HEK293T (cell line): ENCODE measurements around the gene HLA-DMB.
"Not testable (repeated sequence)": the region's sequence is repeated elsewhere in the genome, so short reads cannot be mapped to it uniquely, and the experiment has no call there.

Experiments used
- CTCF ChIA-PET: fragments of 350-600 bp; formaldehyde crosslinking; extraction: SDS; loops from one replicate; lab custom pipeline; 2021; ENCODE audit warnings: antibody characterized with exemption, inconsistent platforms; lab: Yijun Ruan, JAX
- POLR2A ChIA-PET: fragments of 350-600 bp; formaldehyde crosslinking; extraction: SDS; loops from one replicate; lab custom pipeline; 2020; ENCODE audit warnings: antibody characterized with exemption, inconsistent platforms; lab: Yijun Ruan, JAX
- DNase-seq: peaks from one replicate; pipeline ENCODE4 v3.0.0; 2012; ENCODE audit warnings: mixed read lengths; ENCODE audit errors: extremely low spot score
- ARNT ChIP-seq: fragments of 450-650 bp; IDR thresholded peaks from 2 replicates; pipeline ENCODE4 v1.6.1; 2017; ENCODE audit warnings: mild to moderate bottlenecking
- BHLHE40 ChIP-seq: fragments of 450-650 bp; IDR thresholded peaks from 2 replicates; pipeline ENCODE4 v1.6.1; 2016; ENCODE audit warnings: mild to moderate bottlenecking, moderate library complexity, borderline replicate concordance
- CTBP1 ChIP-seq: fragments of 450-650 bp; IDR thresholded peaks from 2 replicates; pipeline ENCODE4 v1.6.1; 2016; ENCODE audit warnings: borderline replicate concordance
- ELF4 ChIP-seq: fragments of 450-650 bp; IDR thresholded peaks from 2 replicates; pipeline ENCODE4 v1.6.1; 2017; ENCODE audit warnings: antibody characterized with exemption
- FOXA1 ChIP-seq: fragments of 450-650 bp; IDR thresholded peaks from 2 replicates; pipeline ENCODE4 v1.6.1; 2016; ENCODE audit warnings: mild to moderate bottlenecking
- FOXK2 ChIP-seq: fragments of 450-650 bp; IDR thresholded peaks from 2 replicates; pipeline ENCODE4 v1.6.1; 2016; ENCODE audit warnings: mild to moderate bottlenecking
- FOXM1 ChIP-seq: fragments of 450-650 bp; IDR thresholded peaks from 2 replicates; pipeline ENCODE4 v1.6.1; 2017; ENCODE audit warnings: mild to moderate bottlenecking, borderline replicate concordance
- HDGF ChIP-seq: fragments of 450-650 bp; IDR thresholded peaks from 2 replicates; pipeline ENCODE4 v1.6.1; 2017; ENCODE audit warnings: antibody characterized with exemption, borderline replicate concordance
- L3MBTL2 ChIP-seq: fragments of 450-650 bp; conservative IDR thresholded peaks from 2 replicates; pipeline ENCODE4 v1.6.1; 2016; ENCODE audit warnings: mild to moderate bottlenecking
- LEF1 ChIP-seq: fragments of 450-650 bp; IDR thresholded peaks from 2 replicates; pipeline ENCODE4 v1.6.1; 2017; ENCODE audit warnings: mild to moderate bottlenecking, borderline replicate concordance
- NFRKB ChIP-seq: fragments of 450-650 bp; IDR thresholded peaks from 2 replicates; pipeline ENCODE4 v1.6.1; 2016; ENCODE audit warnings: mild to moderate bottlenecking, moderate library complexity
- SP1 ChIP-seq: fragments of 450-650 bp; IDR thresholded peaks from 2 replicates; pipeline ENCODE4 v1.6.1; 2017
- SUZ12 ChIP-seq: fragments of 450-650 bp; IDR thresholded peaks from 2 replicates; pipeline ENCODE4 v1.6.1; 2016; ENCODE audit warnings: mild to moderate bottlenecking
- TARDBP ChIP-seq: fragments of 450-650 bp; IDR thresholded peaks from 2 replicates; pipeline ENCODE4 v1.6.1; 2016
- ZNF384 ChIP-seq: fragments of 450-650 bp; IDR thresholded peaks from 2 replicates; pipeline ENCODE4 v1.6.1; 2016
- TF ChIP-seq, protein P1 (sequence below): fragments of 450-650 bp; IDR thresholded peaks from 2 replicates; pipeline ENCODE4 v1.6.1; 2016

Gene HLA-DMB

DNA sequence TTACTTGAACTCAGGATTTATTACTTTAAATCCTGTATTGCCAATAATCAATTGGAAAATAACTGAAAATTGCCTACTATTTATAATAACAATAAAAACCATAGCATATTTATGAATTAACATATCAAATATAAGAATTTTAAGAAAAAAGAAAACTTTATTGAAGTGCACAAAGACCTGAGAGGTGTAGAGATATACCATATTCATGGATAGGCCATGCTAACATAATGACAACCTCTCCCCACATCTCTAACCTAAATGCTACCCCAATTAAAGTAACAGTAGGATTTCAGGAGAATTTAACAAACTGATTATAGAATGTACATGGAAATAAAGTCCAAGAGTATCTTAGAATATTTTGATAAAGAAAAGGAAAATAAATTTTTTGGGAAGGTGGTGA lies 5.1 kb upstream of the HLA-DMB start:
- TF ChIP-seq FOXK2 (no peak), BHLHE40 (no peak), TARDBP (no peak), SUZ12 (no peak), ZNF384 (no peak), FOXA1 (no peak), L3MBTL2 (no peak), SP1 (no peak), HDGF (no peak), ARNT (no peak)
- TF ChIP-seq, protein P1, sequence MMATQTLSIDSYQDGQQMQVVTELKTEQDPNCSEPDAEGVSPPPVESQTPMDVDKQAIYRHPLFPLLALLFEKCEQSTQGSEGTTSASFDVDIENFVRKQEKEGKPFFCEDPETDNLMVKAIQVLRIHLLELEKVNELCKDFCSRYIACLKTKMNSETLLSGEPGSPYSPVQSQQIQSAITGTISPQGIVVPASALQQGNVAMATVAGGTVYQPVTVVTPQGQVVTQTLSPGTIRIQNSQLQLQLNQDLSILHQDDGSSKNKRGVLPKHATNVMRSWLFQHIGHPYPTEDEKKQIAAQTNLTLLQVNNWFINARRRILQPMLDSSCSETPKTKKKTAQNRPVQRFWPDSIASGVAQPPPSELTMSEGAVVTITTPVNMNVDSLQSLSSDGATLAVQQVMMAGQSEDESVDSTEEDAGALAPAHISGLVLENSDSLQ, result no peak
- DNase-seq, result no peak
- POLR2A ChIA-PET, result no interaction called here
- CTCF ChIA-PET, result no interaction called here

DNA sequence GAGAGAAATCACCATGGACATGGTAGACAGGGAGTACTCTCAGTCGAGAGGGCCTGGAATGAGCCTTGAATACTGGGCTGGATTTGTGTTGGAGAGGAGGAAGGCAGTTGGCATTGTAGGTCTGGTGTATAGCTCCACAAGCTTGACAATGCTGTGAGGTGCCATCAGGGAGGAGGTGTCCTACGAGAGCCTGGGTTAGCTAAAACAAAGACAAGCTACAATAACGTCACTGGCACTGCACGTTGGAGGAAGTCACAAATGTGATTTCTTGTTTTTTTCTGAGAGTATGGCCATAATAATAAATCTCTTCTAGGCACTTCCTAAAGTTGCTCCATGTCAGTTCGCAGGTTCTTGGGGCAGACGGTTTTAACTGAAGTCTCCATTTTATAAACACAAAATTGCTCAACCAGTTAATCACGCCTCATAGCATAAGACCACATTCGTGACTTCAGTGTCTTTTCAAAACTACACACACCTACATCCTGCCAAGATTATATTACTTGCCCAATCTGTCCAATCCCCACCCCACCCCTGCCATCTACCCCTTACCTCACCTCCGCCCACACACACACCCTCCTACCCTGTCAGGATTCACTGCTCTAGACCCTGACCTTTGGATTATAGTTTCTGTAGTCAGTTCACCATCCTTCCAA lies 4.4 kb upstream of the HLA-DMB start:
- POLR2A ChIA-PET, result no interaction called here
- no peak for DNase-seq
- CTCF ChIA-PET, result interaction anchor here (0.9 to 1.6 kb wide), 2 partner anchors 8 to 59 kb away, joined by 4 to 6 read pairs; partner anchors contain the start of gene HLA-DMA
- TF ChIP-seq SP1 (no peak), CTBP1 (no peak), FOXM1 (no peak), LEF1 (no peak), NFRKB (no peak), SUZ12 (no peak), ZNF384 (no peak), L3MBTL2 (no peak), TARDBP (no peak), FOXA1 (no peak)

DNA sequence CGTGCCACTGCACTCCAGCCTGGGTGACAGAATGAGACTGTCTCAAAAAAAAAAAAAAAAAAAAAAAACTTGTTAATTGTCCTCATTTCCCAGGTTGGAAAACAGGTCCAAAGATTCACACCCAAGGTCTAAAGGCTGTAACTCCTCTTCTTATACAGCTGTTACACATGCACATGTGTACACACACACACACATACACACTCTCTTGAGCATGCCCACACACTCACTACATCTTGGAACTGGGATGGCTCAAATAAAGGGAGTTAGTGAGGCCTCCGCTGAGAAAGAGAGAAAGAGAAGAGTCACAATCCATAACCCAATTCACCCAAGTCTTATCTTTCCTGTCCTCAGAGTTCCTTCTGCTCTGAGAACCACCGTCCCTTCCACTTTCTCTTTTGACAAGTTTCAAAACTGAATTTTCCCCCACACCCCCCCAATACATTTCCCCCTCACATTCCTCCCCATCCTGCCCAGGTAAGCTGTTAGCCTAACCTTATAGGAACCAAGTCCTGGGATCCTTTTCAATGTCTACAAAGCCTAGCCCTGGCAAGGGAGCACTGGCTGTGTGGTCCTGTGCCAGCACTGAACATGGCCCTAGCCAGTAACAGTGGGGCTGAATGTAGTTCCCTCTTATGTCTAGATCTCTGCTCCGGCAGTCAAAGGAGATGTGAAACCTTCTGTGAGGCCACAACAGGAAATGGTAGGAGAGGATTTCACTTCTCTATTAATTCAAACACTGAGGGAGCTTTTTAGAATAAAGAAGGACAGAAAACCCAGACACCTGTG lies 3.2 kb upstream of the HLA-DMB start:
- ChIA-PET POLR2A (interaction anchor here (10.9 kb wide), 1 partner anchor 28 kb away, joined by 113 read pairs; no protein-coding TSS in a partner anchor), CTCF (interaction anchor here (0.6 to 2.2 kb wide), 7 partner anchors 9 to 1821 kb away, joined by 3 to 6 read pairs (median 4); partner anchors contain the start of genes HLA-DMA and TAP2)
- DNase-seq, result no peak
- TF ChIP-seq ZNF384 (no peak), BHLHE40 (no peak), ELF4 (no peak), L3MBTL2 (no peak), TARDBP (no peak), SUZ12 (no peak), FOXM1 (no peak), FOXA1 (no peak), CTBP1 (no peak), ARNT (no peak), FOXK2 (no peak), HDGF (no peak), LEF1 (no peak), SP1 (no peak)
- TF ChIP-seq, protein P1, result no peak

DNA sequence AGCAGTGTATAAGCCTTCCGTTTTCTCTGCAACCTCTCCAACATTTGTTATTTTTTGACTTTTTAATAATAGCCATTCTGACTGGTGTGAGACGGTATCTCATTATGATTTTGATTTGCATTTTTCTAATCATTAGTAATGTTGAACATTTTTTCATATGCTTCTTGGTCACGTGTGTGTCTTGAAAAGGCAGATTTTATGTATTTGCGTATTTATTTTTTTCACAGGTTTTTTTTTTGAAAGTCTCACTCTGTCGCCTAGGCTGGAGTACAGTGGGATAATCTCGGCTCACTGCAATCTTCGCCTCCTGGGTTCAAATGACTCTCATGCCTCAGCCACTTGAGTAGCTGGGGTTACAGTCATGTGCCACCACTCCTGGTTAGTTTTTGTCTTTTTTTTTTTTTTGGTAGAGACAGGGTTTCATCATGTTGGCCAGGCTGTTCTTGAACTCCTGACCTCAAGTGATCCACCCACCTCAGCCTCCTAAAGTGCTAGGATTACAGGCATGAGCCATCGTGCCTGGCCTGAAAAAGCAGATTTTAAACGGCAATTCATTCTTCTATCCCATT lies 1.8 kb upstream of the HLA-DMB start:
- not testable (repeated sequence) for DNase-seq
- POLR2A ChIA-PET, result interaction anchor here (1.9 to 10.9 kb wide), 3 partner anchors 11 to 48 kb away, joined by 7 to 113 read pairs (median 16); no protein-coding TSS in a partner anchor
- CTCF ChIA-PET, result interaction anchor here (1.0 to 4.7 kb wide), 6 partner anchors 9 to 104 kb away, joined by 3 to 21 read pairs (median 5); partner anchors contain the start of genes HLA-DMA and TAP2

DNA sequence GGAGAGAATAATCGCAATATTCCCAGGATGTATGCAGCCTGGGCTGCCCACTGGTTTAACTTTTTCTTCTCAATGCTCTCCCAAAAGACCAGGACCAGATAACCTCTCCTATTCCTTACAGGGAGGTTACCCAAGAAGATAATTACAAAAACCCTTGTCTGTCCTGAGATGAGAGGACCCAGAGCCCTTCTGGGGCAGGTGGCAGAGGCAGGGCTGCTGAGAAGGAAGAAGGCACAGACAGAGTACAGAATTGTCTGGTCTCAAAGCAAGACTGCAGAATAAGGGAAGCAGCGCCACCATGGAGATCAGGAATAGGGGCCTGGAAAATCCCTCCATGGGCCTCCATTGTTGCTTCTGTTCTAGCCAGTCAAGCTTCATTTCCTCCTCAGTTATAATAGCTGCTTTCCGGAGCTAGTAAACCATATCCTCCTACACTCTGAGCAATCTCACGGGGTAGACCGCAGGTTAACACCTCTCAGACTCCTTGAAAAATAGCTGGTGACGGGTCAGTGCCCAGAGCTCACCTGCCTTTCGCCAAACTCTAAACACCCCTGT lies 463 bp upstream of the HLA-DMB start:
- no peak for TF ChIP-seq ELF4
- TF ChIP-seq FOXA1, result no peak
- TF ChIP-seq ZNF384, result no peak
- no peak for TF ChIP-seq SP1
- no peak for TF ChIP-seq NFRKB
- ChIA-PET POLR2A (interaction anchor here (1.9 to 10.9 kb wide), 3 partner anchors 13 to 46 kb away, joined by 7 to 113 read pairs (median 16); no protein-coding TSS in a partner anchor), CTCF (interaction anchor here (0.5 to 4.7 kb wide), 8 partner anchors 8 to 73 kb away, joined by 3 to 21 read pairs (median 4); partner anchors contain the start of gene HLA-DMA)
- no peak for DNase-seq

DNA sequence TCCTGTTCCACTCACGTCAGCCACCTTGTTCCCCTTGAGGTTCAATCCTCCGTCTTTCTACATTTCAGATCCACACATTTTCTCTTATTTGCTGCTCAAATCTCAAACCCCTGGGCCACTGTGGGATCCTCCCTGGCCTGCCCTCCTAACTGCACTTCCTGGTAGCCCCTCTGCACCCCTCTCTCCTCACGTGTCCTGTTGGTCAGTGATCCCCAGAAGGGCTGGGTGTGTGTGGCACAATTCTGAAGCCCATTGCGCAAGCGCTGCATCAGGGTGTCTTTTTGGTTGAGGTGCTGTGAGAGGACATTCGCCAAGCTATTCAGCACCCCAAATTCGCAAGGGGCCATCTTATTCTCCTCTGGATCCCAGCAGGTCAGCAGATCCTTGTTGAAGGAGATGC lies 2.3 kb downstream of the HLA-DMB start:
- ChIA-PET POLR2A (interaction anchor here (1.3 to 10.9 kb wide), 2 partner anchors 33 to 45 kb away, joined by 3 to 113 read pairs; no protein-coding TSS in a partner anchor), CTCF (interaction anchor here (4.7 kb wide), 1 partner anchor 46 kb away, joined by 21 read pairs; no protein-coding TSS in a partner anchor)
- no peak for DNase-seq
- no peak for TF ChIP-seq ELF4
